Cardiac muscle cell (in vitro differentiated cells and primary cell): ENCODE data around the gene RPL39. TPM values are rescaled to one million over a fixed set of nuclear protein-coding genes. Genes with fewer than 3 reads are reported as not detected.
"Not testable (repeated sequence)": the region's sequence is repeated elsewhere in the genome, so short reads cannot be mapped to it uniquely, and the experiment has no call there.

Source experiments
- DNase-seq, 2 donors: peaks; one replicate each; pipeline versions ENCODE4 v3.0.0 to v3.0.0-alpha.2; 2010 to 2017; ENCODE audit warnings: low read depth in 1 of 2, low spot score in 1 of 2
- H3K27ac ChIP-seq: fragments of 200-600 bp; sonication (generic); 2 replicates; pipeline ENCODE4 v1.5.1; 2016
- H3K27me3 ChIP-seq: fragments of 200-600 bp; sonication (generic); 2 replicates; pipeline ENCODE4 v1.6.0; 2016; ENCODE audit warnings: control low read depth
- H3K36me3 ChIP-seq: fragments of 200-600 bp; sonication (generic); 2 replicates; pipeline ENCODE4 v1.5.1; 2016; ENCODE audit warnings: control low read depth
- H3K4me1 ChIP-seq: fragments of 200-600 bp; sonication (generic); 2 replicates; pipeline ENCODE4 v1.8.1; 2017; ENCODE audit warnings: low read depth, mild to moderate bottlenecking, mixed run types
- H3K4me3 ChIP-seq: fragments of 200-600 bp; sonication (generic); 2 replicates; pipeline ENCODE4 v1.5.1; 2016; ENCODE audit warnings: mild to moderate bottlenecking
- H3K9me3 ChIP-seq: fragments of 200-600 bp; sonication (generic); 2 replicates; pipeline ENCODE4 v1.5.1; 2017; ENCODE audit warnings: low read depth, mild to moderate bottlenecking, control low read depth
- polyA plus RNA-seq: library from polyadenylated mRNA; unstranded; fragments of >200 nt; fragmentation: Nextera tagmentation; extraction: Ambion mirVana; gene quantifications from 2 replicates; pipeline ENCODE4 v1.2.1, GENCODE V29; 2016
- total RNA-seq: library from RNA; depleted of rRNA; stranded (reverse); fragments of >200 nt; gene quantifications from 2 replicates; pipeline ENCODE4 v1.2.3, GENCODE V29; 2016
- TF ChIP-seq, protein P1 (sequence below): IDR thresholded peaks from 2 replicates; pipeline ENCODE4 v1.5.1; 2012; ENCODE audit warnings: low read depth, mild to moderate bottlenecking, low read length

The RPL39 gene
- total and polyA plus RNA-seq, 2 experiments from 2014 or later: 735 to 789 TPM

DNA sequence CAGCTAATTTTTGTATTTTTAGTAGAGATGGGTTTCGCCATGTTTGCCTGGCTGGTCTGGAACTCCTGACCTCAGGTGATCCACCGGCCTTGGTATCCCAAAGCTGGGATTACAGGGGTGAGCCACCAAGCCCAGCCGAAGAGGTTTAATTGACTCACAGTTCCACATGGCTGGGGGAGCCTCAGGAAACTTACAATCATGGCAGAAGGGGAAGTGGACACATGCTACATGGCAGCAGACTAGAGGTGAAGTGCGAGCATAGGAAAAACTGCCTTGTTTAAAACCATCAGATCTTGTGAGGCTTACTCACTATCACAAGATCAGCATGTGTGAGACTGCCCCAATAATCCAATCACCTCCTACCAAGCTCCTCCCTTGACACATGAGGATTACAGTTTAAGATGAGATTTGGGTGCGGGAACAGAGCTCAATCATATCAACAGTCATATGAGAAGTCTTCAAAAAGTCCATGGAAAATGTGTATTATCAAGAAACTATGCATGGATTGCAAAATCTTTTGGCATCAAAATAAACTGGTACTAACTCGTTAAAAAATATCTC lies 25.8 kb upstream of the RPL39 start:
- no peak for DNase-seq
- Histone ChIP-seq H3K4me1 (no peaks in the 10 kb centered on the region), H3K27me3 (no peaks in the 10 kb centered on the region), H3K36me3 (no peaks in the 10 kb centered on the region), H3K4me3 (no peak overlapping the region), H3K9me3 (no peaks in the 10 kb centered on the region), H3K27ac (no peak overlapping the region)
- TF ChIP-seq, protein P1, sequence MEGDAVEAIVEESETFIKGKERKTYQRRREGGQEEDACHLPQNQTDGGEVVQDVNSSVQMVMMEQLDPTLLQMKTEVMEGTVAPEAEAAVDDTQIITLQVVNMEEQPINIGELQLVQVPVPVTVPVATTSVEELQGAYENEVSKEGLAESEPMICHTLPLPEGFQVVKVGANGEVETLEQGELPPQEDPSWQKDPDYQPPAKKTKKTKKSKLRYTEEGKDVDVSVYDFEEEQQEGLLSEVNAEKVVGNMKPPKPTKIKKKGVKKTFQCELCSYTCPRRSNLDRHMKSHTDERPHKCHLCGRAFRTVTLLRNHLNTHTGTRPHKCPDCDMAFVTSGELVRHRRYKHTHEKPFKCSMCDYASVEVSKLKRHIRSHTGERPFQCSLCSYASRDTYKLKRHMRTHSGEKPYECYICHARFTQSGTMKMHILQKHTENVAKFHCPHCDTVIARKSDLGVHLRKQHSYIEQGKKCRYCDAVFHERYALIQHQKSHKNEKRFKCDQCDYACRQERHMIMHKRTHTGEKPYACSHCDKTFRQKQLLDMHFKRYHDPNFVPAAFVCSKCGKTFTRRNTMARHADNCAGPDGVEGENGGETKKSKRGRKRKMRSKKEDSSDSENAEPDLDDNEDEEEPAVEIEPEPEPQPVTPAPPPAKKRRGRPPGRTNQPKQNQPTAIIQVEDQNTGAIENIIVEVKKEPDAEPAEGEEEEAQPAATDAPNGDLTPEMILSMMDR: no peak

DNA sequence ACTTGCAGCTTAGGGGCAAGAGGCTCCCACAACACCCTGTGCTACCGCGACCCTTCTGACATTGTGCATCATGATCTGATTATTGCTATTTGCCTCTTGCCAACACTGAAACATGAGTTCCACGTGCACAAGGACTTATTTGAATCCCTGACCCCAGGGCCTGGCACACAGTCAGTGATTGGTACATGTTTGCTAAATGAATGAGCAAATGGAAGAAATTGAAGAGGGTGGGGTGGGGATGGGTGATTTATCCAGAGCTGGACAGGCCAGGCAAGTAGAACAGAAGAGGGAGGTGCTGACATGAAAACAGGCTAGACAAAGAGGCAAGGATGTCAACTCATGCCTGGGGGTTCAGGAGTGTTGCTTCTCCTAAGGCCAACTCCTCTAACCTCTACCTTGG lies 24.9 kb upstream of the RPL39 start:
- Histone ChIP-seq H3K27ac (no peak overlapping the region), H3K4me1 (no peaks in the 10 kb centered on the region), H3K4me3 (no peak overlapping the region), H3K9me3 (no peaks in the 10 kb centered on the region), H3K36me3 (no peaks in the 10 kb centered on the region), H3K27me3 (no peaks in the 10 kb centered on the region)
- no peak for DNase-seq
- TF ChIP-seq, protein P1: no peak

DNA sequence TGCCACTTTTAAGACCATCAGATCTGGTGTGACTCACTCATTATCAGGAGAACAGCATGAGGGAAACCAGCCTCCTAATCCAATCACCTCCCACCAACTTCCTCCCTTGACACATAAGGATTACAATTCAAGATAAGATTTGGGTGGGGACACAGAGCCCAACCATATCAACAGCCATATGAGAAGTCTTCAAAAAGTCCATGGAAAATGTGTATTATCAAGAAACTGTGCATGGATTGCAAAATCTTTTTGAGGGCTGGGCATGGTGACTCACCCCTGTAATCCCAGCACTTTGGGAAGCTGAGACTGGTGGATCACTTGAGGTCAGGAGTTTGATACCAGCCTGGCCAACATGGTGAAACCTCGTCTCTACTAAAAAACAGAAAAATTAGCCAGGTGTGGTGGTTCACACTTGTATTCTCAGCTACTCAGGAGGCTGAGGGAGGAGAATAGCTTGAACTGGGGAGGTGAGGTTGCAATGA lies 17.8 kb upstream of the RPL39 start:
- Histone ChIP-seq H3K36me3 (no peaks in the 10 kb centered on the region), H3K27me3 (no peaks in the 10 kb centered on the region), H3K9me3 (no peaks in the 10 kb centered on the region), H3K27ac (no peak overlapping the region), H3K4me3 (no peak overlapping the region), H3K4me1 (no peaks in the 10 kb centered on the region)
- peak in 1 of 2 donors; percentile 36 for DNase-seq
- TF ChIP-seq, protein P1: no peak

DNA sequence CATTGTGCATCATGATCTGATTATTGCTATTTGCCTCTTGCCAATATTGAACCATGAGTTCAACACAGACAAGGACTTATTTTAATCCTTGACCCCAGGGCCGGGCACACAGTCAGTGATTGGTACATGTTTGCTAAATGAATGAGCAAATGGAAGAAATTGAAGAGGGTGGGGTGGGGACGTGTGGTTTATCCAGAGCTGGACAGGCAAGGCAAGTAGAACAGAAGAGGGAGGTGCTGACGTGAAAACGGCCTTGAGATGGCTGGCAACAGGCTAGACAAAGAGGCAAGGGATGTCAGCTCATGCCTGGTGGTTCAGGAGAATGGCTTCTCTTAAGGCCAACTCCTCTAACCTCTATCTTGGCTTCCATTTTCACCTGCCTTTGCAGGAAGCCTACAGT lies 17.0 kb upstream of the RPL39 start:
- not testable (repeated sequence) for DNase-seq, H3K4me1 ChIP-seq, H3K9me3 ChIP-seq, H3K27ac ChIP-seq, H3K27me3 ChIP-seq, H3K36me3 ChIP-seq, H3K4me3 ChIP-seq

DNA sequence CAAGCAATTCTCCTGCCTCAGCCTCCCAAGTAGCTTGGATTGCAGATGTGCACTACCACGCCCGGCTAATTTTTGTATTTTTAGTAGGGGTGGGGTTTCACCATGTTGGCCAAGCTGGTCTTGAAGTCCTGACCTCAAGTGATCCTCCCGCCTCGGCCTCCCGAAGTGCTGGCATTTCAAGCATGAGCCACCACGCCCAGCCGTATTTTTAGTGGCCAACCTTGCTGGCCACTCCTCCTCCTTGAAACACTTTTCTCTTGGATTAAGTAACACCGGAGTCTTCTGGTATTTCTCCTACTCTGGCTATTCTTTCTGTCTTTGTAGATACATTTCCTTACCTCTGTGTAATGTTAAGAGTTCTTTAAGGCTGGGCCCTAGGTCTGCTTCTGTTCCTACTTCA lies 11.1 kb upstream of the RPL39 start:
- Histone ChIP-seq H3K4me3 (no peak overlapping the region), H3K36me3 (no peaks in the 10 kb centered on the region), H3K27me3 (no peaks in the 10 kb centered on the region), H3K4me1 (no peaks in the 10 kb centered on the region), H3K27ac (no peak overlapping the region), H3K9me3 (no peaks in the 10 kb centered on the region)
- TF ChIP-seq, protein P1: no peak
- DNase-seq: no peak

DNA sequence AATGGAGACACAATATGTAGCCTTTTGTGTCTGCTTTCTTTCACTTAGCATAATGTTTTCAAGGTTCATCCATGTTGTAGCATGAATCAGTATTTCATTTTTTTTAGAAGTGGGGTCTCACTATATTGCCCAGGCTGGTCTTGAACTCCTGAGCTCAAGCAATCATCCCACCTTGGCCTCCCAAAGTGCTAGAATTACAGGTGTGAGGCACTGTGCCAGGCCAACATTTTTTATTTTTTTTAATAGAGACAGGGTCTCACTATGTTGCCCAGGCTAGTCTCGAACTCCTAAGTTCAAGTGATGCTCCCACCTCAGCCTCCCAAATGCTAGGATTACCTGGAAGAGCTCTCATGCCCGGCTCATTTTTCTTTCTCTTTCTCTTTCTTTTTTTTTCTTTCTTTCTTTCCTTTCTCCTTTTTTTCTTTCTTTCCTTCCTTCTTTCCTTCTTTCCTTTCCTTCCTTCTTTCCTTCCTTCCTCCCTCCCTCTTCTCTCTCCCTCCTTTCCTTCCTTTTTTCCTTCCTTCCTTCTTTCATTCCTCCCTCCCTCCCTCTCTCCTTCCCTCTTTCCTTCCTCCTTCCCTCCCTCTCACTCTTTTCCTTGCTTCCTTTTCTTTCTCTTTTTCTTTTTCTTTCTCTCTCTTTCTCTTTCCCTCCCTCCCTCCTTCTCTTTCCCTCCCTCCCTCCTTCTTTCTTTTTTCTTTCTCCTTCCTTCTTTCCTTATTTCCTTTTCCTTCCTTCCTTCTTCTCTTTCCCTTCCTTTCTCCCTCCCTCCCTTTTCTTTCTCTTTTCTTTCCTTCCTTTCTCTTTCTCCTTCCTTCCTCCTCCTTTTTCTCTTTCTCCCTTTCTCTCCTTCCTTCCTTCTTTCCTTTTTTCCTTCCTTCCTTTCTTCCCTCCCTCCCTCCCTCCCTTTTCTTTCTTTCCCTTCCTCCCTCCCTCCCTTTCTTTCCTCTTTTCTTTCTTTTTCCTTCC lies 10.1 kb upstream of the RPL39 start:
- no peak for DNase-seq
- H3K27me3 ChIP-seq: no peaks in the 10 kb centered on the region
- no peak overlapping the region for H3K4me3 ChIP-seq
- no peaks in the 10 kb centered on the region for H3K4me1 ChIP-seq
- TF ChIP-seq, protein P1: no peak
- H3K9me3 ChIP-seq: no peaks in the 10 kb centered on the region
- H3K27ac ChIP-seq: no peak overlapping the region
- H3K36me3 ChIP-seq: no peaks in the 10 kb centered on the region
